ENCODE results near the gene OTUD7B. TPM values are rescaled to one million over a fixed set of nuclear protein-coding genes. Genes with fewer than 3 reads are reported as not detected.
"Not testable (repeated sequence)": the region's sequence is repeated elsewhere in the genome, so short reads cannot be mapped to it uniquely, and the experiment has no call there.

OTUD7B gene
- total RNA-seq, 2 donors from 2014 or later: 18.9 to 26.4 TPM

DNA sequence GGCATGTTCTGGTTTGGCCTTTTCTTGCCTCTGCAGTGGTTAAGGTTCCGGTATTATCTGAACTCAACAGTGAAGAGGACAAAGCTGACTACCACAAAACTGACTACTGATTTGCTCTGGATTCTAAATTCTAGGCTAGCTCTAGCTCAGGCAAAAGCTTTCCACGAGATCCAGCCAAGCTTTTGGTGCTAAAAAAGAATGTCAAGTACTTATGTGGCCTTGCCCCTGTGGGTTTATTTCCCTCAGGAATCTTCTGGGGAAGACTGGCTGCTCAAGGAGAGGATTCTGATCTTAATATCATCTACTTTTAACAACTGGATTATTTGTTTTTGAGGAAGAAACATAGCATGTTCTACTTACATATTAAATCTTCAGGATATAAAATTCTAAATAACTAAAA is 47.8 kb downstream of the OTUD7B start:
- no peak for ATAC-seq
- H3K4me1 Mint-ChIP-seq (ENCODE audit: low read depth in 2 of 2): peaks cover 0 to 11% of the 10 kb centered on the region in 2 donors

DNA sequence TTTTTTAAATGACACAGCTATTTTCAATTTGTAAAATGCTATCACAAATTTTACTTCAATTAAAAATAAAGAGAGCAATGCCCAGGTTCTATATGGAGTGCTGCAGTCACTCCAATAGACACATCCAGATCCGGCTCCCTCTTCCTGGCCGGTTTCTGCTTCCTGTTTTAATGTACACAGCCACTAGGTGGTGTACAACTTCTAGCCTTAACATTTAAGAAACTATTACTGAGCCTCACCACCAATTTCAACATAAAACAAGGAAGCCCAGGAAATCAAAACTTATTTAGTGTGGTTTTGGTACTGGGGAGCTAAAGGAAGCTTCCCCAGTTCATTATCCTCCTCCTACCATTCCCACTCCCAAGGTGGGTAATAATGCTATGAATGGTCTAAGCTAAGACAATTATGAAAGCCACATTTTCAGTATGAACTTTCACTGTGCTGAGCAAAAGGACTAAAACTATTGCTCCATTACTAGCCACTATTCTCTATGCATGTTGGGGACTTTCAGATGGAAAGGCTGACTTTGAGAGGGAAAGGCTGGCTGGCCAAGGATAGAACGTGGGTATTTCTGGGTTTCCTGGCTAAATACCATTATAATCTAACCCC is 48.4 kb downstream of the OTUD7B start:
- ATAC-seq (peak; percentile 57 to 73), DNase-seq (ENCODE audit: low spot score) (no peak)
- Mint-ChIP-seq H3K27ac (peak overlapping the region in 1 of 2 donors; percentile 76), H3K9me3 (no peaks in the 10 kb centered on the region), H3K36me3 (peaks cover 28% of the 10 kb centered on the region), H3K27me3 (no peaks in the 10 kb centered on the region), H3K4me1 (ENCODE audit: low read depth in 2 of 2) (peaks cover 0 to 11% of the 10 kb centered on the region in 2 donors), H3K4me3 (no peak overlapping the region)

More for the DNA sequence above, 47.8 kb downstream of the OTUD7B start:
- no peak overlapping the region for H3K27ac Mint-ChIP-seq
- no peaks in the 10 kb centered on the region for H3K9me3 Mint-ChIP-seq
- no peak overlapping the region for H3K4me3 Mint-ChIP-seq
- H3K27me3 Mint-ChIP-seq: no peaks in the 10 kb centered on the region
- peaks cover 28% of the 10 kb centered on the region for H3K36me3 Mint-ChIP-seq
- DNase-seq (ENCODE audit: low spot score): no peak

DNA sequence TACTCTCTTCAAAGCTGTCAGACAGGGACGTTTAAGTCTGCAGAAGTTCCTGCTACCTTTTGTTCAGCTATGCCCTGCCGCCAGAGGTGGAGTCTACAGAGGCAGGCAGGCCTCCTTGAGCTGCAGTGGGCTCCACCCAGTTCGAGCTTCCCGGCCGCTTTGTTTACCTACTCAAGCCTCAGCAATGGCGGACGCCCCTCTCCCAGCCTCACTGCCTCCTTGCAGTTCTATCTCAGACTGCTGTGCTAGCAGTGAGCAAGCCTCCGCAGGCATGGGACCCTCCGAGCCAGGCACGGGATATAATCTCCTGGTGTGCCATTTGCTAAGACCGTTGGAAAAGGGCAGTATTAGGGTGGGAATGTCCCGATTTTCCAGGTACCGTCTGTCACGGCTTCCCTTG is 53.0 kb downstream of the OTUD7B start:
- not testable (repeated sequence) for H3K4me1 Mint-ChIP-seq (ENCODE audit: low read depth in 2 of 2); H3K4me3 Mint-ChIP-seq; H3K27me3 Mint-ChIP-seq; H3K27ac Mint-ChIP-seq; H3K9me3 Mint-ChIP-seq; ATAC-seq; DNase-seq (ENCODE audit: low spot score)
- peaks cover 36% of the 10 kb centered on the region for H3K36me3 Mint-ChIP-seq

DNA sequence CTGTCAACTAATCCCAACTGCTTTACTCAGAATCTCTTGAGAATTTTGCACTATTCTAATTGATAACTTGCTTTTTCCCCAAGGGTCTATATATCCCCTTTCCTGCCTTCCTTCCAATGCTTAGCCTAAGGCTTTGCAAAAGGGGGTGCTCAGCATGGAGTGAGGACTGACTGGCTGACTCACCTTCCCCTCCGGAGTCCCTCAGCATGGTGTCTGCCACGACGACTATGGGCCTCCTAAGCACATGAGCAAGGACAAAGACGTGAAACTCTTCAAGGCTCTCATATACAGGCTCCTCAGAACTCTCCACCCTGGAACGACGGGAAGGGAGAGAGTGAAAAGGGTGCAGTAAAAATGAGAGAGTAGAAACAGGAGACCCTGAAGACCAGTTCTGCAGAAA is 60.6 kb downstream of the OTUD7B start:
- DNase-seq (ENCODE audit: low spot score) (no peak), ATAC-seq (no peak)
- no peaks in the 10 kb centered on the region for H3K9me3 Mint-ChIP-seq
- no peak overlapping the region for H3K27ac Mint-ChIP-seq
- H3K4me3 Mint-ChIP-seq: no peak overlapping the region
- H3K36me3 Mint-ChIP-seq: peaks cover 9% of the 10 kb centered on the region
- no peaks in the 10 kb centered on the region for H3K4me1 Mint-ChIP-seq (ENCODE audit: low read depth in 2 of 2)
- no peaks in the 10 kb centered on the region for H3K27me3 Mint-ChIP-seq

DNA sequence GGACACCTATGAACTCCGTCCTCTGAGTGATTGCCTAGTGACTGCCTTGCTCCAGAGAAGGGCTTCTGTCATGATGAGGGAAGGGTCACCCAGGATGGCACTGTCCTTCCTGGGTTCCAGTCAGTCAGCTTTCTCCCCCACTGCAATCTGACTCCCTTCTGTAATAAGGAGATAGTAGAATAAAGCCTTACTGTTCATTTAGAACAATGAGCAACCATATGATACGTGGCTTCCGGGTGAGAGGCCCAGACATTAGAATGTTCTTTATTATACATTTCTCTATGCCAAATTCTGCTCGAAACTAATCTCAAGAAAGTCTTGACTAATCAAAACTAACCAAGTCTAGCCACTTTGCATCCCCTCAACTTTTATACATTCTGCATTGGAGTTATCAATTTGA is 65.3 kb downstream of the OTUD7B start:
- H3K4me3 Mint-ChIP-seq: no peak overlapping the region
- peaks cover 5% of the 10 kb centered on the region for H3K36me3 Mint-ChIP-seq
- no peak overlapping the region for H3K27ac Mint-ChIP-seq
- H3K27me3 Mint-ChIP-seq: no peaks in the 10 kb centered on the region
- ATAC-seq: no peak
- DNase-seq (ENCODE audit: low spot score): no peak
- no peaks in the 10 kb centered on the region for H3K9me3 Mint-ChIP-seq
- no peaks in the 10 kb centered on the region for H3K4me1 Mint-ChIP-seq (ENCODE audit: low read depth in 2 of 2)

DNA sequence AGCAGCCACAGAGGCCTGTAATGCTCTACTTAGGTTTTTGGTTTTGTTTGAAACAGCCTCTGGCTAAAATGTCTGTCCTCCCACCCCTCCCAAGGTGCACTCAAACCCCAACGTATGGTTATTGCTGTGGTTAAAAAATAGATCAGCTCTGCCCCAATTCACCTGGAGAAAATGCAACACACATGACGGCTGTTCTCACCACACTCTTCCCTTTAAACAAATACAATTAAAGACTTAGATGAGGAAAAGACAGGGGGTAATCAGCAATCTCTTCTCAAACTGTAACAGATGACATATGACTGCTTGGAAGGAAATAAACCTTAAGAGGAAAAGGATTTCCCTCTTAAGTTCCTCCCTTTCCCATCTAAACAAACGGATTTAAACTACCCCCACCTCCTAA is 67.6 kb downstream of the OTUD7B start:
- no peak for ATAC-seq

DNA sequence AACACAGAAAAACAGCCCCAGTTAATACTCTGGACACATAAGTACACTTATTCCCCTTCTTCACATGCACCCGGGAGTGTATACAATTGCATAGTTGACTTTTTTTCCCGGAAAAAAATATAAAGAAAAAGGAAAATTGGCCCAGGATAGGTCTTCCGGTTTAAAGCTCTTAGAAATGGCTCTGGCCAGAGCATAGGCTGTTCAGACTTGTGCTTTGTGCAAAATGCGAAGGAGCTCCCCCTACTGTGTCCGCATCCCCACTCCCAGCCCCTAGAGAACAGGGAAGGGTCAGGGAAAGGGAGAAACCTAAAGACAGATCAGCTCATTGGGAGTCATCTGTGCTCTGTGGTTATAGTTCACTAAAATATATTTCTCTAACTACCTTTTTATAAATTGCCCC is 68.3 kb downstream of the OTUD7B start:
- no peak for ATAC-seq
- no peak for DNase-seq (ENCODE audit: low spot score)
- H3K4me3 Mint-ChIP-seq: no peak overlapping the region
- H3K27me3 Mint-ChIP-seq: no peaks in the 10 kb centered on the region
- no peaks in the 10 kb centered on the region for H3K9me3 Mint-ChIP-seq
- H3K4me1 Mint-ChIP-seq (ENCODE audit: low read depth in 2 of 2): peaks cover 15 to 18% of the 10 kb centered on the region in 2 donors
- no peaks in the 10 kb centered on the region for H3K36me3 Mint-ChIP-seq
- H3K27ac Mint-ChIP-seq: no peak overlapping the region

More for the DNA sequence above, 67.6 kb downstream of the OTUD7B start:
- DNase-seq (ENCODE audit: low spot score): no peak
- Mint-ChIP-seq H3K27me3 (no peaks in the 10 kb centered on the region), H3K9me3 (no peaks in the 10 kb centered on the region), H3K4me1 (ENCODE audit: low read depth in 2 of 2) (peaks cover 8 to 11% of the 10 kb centered on the region in 2 donors), H3K27ac (peak overlapping the region in 1 of 2 donors; percentile 62), H3K36me3 (peaks cover 5% of the 10 kb centered on the region), H3K4me3 (no peak overlapping the region)

DNA sequence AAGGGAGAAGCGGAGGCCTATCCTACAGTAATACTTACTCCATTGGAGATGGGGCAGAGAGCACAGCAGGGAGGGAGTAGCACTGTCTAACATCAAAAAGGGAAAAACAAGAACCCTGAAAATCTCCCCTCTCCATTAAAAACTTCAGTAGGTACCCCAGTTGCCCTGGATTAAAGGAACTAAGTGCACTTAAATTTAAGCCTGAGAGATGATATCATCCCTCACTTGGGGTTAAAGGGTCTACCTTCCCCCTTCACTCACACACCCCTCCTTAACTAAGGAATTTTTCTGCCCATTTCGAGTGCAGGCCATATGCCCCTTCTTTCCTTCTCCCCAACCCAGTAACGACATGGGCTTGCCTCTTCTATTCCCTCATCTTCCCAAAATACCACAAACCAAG is 70.1 kb downstream of the OTUD7B start:
- no peak overlapping the region for H3K27ac Mint-ChIP-seq
- no peak overlapping the region for H3K4me3 Mint-ChIP-seq

DNA sequence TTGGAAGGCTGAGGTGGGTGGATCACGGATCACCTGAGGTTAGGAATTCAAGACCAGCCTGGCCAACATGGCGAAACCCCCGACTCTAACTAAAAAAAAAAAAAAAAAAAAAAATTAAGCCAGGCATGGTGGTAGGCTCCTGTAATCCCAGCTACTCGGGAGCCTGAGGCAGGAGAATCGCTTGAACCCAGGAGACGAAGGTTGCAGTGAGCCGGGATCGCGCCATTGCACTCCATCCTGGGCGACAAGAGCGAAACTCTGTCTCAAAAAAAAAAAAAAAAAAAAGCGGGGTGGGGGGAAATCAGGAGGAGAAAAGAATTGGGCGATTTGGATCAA is 71.9 kb downstream of the OTUD7B start:
- not testable (repeated sequence) for H3K36me3 Mint-ChIP-seq; H3K9me3 Mint-ChIP-seq; H3K27me3 Mint-ChIP-seq; ATAC-seq; DNase-seq (ENCODE audit: low spot score); H3K4me3 Mint-ChIP-seq
- H3K27ac Mint-ChIP-seq: peak overlapping the region in 1 of 2 donors; percentile 68
- peaks cover 19 to 20% of the 10 kb centered on the region in 2 donors for H3K4me1 Mint-ChIP-seq (ENCODE audit: low read depth in 2 of 2)

More for the DNA sequence above, 70.1 kb downstream of the OTUD7B start:
- H3K4me1 Mint-ChIP-seq (ENCODE audit: low read depth in 2 of 2): peaks cover 17 to 19% of the 10 kb centered on the region in 2 donors
- DNase-seq (ENCODE audit: low spot score) (no peak), ATAC-seq (no peak)
- no peaks in the 10 kb centered on the region for H3K9me3 Mint-ChIP-seq
- no peaks in the 10 kb centered on the region for H3K36me3 Mint-ChIP-seq
- H3K27me3 Mint-ChIP-seq: no peaks in the 10 kb centered on the region

DNA sequence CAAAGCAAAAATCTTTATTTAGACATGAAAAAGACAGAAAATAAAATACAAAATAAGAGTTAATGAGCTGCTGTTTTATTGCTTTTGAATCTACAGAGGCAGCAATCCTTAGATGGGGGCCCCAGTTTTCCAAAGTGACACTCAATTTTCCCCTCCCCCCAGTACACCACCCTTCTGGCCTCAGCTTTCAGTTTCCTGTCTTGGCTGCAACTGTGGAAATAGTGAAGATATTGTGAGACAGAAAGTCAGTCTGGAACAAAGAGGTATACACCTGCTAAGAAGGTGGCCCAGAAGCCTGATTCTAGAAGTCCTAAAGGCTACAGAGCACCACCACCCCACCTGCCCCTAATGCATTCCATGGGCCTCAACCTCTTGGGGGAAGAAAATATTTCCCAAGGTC is 72.8 kb downstream of the OTUD7B start:
- DNase-seq (ENCODE audit: low spot score): no peak

DNA sequence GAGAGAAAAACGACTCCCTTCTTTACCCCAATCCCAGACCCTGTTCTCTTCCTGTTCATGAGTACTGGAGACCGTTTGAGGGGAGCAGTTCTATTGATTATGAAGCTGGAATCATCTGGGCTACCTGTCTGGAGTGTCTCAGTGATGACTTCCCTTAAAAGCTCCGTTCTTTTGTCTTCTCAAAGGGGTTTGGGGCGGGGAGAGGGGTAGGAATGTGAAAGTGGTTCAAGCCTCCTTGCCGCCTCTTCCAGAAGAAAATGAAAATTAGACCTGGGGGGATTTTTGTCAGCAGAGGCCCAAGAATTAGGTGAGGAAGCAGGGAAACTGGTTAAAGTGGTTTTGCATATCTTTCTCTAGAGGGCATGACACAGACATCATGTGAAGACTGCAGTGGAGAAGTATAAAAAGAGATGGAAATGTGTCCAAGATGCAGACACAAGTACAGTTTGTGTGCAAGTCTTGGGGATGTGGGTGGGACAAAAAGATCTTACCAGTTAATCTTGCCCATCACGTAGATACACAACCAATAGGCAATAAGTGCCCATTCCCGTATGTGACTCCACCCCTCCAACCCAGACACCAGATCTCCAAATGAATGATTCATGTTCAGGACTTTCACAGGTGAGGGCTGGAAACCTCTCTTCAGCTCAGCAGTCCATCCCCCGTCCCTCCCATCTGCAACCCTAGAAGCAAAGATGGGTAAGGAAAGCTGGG is 73.4 kb downstream of the OTUD7B start:
- H3K4me3 Mint-ChIP-seq: peak overlapping the region; percentile 6

More for the DNA sequence above, 72.8 kb downstream of the OTUD7B start:
- H3K27ac Mint-ChIP-seq: no peak overlapping the region
- no peak overlapping the region for H3K4me3 Mint-ChIP-seq
- no peak for ATAC-seq
- H3K4me1 Mint-ChIP-seq (ENCODE audit: low read depth in 2 of 2): peaks cover 19 to 20% of the 10 kb centered on the region in 2 donors
- H3K27me3 Mint-ChIP-seq: peaks cover 0 to 3% of the 10 kb centered on the region in 2 donors
- H3K9me3 Mint-ChIP-seq: no peaks in the 10 kb centered on the region
- H3K36me3 Mint-ChIP-seq: no peaks in the 10 kb centered on the region

DNA sequence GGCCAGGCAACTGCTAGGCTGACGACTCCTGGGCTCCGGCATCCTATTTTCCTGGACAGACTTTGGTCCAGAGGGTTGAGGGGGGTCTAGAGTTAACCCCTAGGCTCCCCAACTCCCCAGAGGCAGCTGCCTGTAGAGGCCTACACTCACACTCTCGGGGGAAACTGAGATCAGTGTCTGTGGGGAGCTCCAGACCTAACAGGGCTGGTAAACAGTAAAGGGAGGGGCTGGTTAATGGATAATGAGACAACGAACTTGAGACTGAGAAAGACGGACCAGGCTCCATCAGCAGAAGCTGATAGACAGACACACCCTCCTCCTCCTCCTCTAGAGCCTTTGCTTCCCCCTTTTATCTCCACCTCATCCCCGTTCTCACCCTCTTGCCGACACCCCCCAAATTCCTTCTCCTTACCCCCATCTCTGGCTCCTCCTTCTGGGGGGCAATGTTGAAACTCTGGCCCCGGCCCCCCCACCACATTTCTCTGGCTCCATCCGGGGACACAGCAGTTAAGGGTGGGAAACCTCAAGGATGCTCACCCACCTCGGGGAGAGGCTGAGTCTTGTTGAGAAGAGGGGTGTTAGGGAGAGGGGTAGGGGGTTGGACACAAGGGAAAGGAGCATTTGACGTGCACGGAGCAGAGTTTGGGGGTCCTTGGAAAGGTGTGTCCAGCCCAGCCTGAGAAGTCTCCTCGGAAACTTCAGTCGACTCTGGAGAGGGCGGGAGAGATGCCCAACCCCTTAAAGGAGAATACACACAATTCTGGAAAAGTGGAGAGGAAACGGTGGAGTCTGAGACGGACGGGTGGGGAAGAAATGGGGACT is 74.1 kb downstream of the OTUD7B start, which contains the start of gene MTMR11:
MTMR11 (minus strand) TSS at position 710 of the 822 bp plus-strand sequence; CDS start at position 478, 232 bp downstream.
- H3K27me3 Mint-ChIP-seq: peaks cover 0 to 8% of the 10 kb centered on the region in 2 donors
- ATAC-seq (no peak), DNase-seq (ENCODE audit: low spot score) (peak; percentile 51)
- H3K36me3 Mint-ChIP-seq: no peaks in the 10 kb centered on the region
- peaks cover 25 to 27% of the 10 kb centered on the region in 2 donors for H3K4me1 Mint-ChIP-seq (ENCODE audit: low read depth in 2 of 2)
- H3K4me3 Mint-ChIP-seq: peak within 1 kb of the TSS; percentile 6
- no peaks in the 10 kb centered on the region for H3K9me3 Mint-ChIP-seq
- peak within 1 kb of the TSS in 1 of 2 donors; percentile 54 for H3K27ac Mint-ChIP-seq

More for the DNA sequence above, 73.4 kb downstream of the OTUD7B start:
- peak; percentile 44 for DNase-seq (ENCODE audit: low spot score)
- H3K27me3 Mint-ChIP-seq: peaks cover 0 to 3% of the 10 kb centered on the region in 2 donors
- no peaks in the 10 kb centered on the region for H3K36me3 Mint-ChIP-seq
- peaks cover 19 to 20% of the 10 kb centered on the region in 2 donors for H3K4me1 Mint-ChIP-seq (ENCODE audit: low read depth in 2 of 2)
- H3K27ac Mint-ChIP-seq: no peak overlapping the region
- ATAC-seq: no peak
- H3K9me3 Mint-ChIP-seq: no peaks in the 10 kb centered on the region

DNA sequence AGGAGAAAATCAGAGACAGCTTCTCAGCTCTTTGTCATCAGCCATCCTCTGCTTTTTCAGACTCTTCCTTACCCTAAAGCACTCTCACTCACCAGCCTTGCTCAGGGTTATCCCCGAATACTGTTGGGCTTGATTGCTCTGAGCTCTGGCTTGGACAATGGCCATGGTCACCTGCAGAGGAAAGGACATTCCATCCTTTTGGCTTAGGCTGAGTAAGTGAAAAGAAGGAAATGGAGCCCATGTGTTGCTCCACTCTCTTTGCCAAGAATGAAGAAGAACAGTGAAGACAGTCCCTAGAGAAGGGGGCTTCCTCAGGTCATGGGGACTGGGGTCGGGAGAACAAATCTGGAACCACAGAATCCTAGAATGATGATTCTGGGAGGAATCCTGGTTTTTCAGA is 76.2 kb downstream of the OTUD7B start:
- Mint-ChIP-seq H3K27me3 (peaks cover 0 to 11% of the 10 kb centered on the region in 2 donors), H3K9me3 (no peaks in the 10 kb centered on the region), H3K4me1 (ENCODE audit: low read depth in 2 of 2) (peaks cover 28 to 35% of the 10 kb centered on the region in 2 donors), H3K27ac (peak overlapping the region in 1 of 2 donors; percentile 47), H3K4me3 (no peak overlapping the region), H3K36me3 (no peaks in the 10 kb centered on the region)
- DNase-seq (ENCODE audit: low spot score): no peak
- ATAC-seq: no peak

All from natural killer cell treated with Interleukin-12 subunit alpha and Interleukin-12 subunit beta and Interleukin-15 and Interleukin-18, amount 100 ng/mL, for 72 hours (primary cell).